ENCODE data around the gene RBM39.
"Not testable (repeated sequence)": the region's sequence is repeated elsewhere in the genome, so short reads cannot be mapped to it uniquely, and the experiment has no call there.

RBM39 gene

DNA sequence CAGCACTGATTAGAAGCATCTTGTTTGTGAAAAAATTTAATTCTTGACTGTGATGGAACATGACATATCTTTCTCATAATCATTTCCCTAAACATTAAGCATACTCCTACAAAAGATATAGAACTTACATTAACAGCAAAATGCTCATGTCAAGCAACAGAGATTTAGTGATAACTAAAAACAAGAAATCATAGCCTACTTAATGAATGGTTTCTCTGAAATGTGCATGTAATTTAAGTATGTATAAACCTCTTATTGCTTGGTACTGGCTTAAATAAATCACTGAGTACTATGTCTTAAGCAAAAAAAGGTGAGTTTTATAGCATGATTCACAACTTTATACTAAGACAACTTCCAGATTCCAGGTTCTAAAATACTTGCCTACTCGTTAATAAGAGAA is 33.6 kb downstream of the RBM39 start:
- POLR2A ChIA-PET (ENCODE audit: low non-redundant PET): interaction anchor here (0.5 kb wide), 1 partner anchor 33 kb away, joined by 4 read pairs; no protein-coding TSS in a partner anchor

DNA sequence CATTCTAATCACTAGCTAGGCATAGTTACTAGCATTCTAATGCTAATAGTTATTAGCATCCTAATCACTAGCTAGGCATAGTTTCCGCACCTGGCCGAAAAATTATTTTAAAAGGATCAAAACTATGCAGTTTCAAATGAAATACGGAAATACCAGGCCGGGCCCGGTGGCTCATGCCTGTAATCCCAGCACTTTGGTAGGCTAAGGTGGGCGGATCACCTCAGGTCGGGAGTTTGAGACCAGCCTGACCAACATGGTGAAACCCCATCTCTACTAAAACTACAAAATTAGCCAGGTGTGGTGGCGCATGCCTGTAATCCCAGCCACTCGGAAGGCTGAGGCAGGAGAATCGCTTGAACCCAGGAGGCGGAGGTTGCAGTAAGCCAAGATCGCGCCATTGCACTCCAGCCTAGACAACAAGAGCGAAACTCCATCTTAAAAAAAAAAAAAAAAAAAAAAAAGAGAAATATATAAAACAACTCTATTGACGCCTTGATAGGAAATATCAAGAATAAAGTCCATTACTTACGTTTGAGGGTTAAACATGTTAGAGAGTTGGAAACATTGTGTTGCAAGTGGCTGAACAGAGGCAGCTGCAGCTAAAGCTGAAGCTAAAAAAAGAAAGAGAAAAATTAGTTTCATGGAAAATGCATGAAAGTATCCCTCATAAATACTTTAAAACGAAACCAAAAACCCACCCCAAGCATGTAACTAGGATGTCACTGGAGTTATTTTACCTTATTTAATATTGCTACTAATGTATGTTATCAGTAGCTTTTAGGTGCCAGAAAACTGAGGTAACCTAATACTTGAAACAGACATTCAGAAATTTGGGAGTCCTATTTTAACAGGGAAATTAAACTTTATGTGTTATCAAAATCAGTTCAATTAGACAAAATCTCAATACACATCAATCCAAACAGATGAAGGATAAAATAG is 35.2 kb downstream of the RBM39 start:
- DNase-seq (ENCODE audit: low spot score); H3K27ac ChIP-seq: not testable (repeated sequence)
- POLR2A ChIA-PET (ENCODE audit: low non-redundant PET): interaction anchor here (0.6 kb wide), 1 partner anchor 162 kb away, joined by 5 read pairs; no protein-coding TSS in a partner anchor
- CTCF ChIA-PET: interaction anchor here (1.8 kb wide), 1 partner anchor 12 kb away, joined by 6 read pairs; no protein-coding TSS in a partner anchor

More for the DNA sequence above, 33.6 kb downstream of the RBM39 start:
- DNase-seq (ENCODE audit: low spot score): no peak
- H3K27ac ChIP-seq: no peak overlapping the region
- TF ChIP-seq CTCF (conservative IDR thresholded peaks at IDR 0.05; ENCODE audit: low read depth): no peak
- CTCF ChIA-PET: interaction anchor here (0.9 to 1.0 kb wide), 2 partner anchors 22 to 31 kb away, joined by 3 read pairs; no protein-coding TSS in a partner anchor

DNA sequence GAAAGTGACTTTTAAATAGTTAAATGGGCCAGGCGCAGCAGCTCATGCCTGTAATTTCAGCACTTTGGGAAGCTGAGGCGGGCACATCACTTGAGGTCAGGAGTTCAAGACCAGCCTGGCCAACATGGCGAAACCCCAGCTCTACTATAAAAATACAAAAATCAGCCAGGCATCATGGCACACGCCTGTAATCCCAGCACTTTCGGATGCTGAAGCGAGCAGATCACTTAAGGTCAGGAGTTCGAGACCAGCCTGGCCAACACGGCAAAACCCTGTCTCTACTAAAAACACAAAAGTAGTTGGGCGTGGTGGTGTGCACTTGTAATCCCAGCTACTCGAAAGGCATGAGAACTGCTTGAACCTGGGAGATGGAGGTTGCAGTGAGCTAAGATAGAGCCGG is 36.2 kb downstream of the RBM39 start:
- POLR2A ChIA-PET (ENCODE audit: low non-redundant PET); DNase-seq (ENCODE audit: low spot score): not testable (repeated sequence)
- CTCF ChIA-PET: interaction anchor here (1.8 kb wide), 1 partner anchor 13 kb away, joined by 6 read pairs; no protein-coding TSS in a partner anchor
- peak overlapping the region; percentile 42 for H3K27ac ChIP-seq

- ChIA-PET CTCF (interaction anchor here (0.6 to 0.7 kb wide), 2 partner anchors 35 to 200 kb away, joined by 3 to 4 read pairs; no protein-coding TSS in a partner anchor), POLR2A (ENCODE audit: low non-redundant PET) (no interaction called here)
- no peak for DNase-seq (ENCODE audit: low spot score)
- no peak for TF ChIP-seq CTCF (conservative IDR thresholded peaks at IDR 0.05; ENCODE audit: low read depth)
- no peak overlapping the region for H3K27ac ChIP-seq
Measured at GRCh38 chr20:35704514-35705261, 37.4 kb downstream of the RBM39 start.

GRCh38 chr20:35702824-35703695 is 39.0 kb downstream of the RBM39 start:
- no peak for DNase-seq (ENCODE audit: low spot score)
- ChIA-PET CTCF (interaction anchor here (0.6 to 1.4 kb wide), 3 partner anchors 9 to 690 kb away, joined by 3 read pairs; no protein-coding TSS in a partner anchor), POLR2A (ENCODE audit: low non-redundant PET) (interaction anchor here (0.6 to 1.4 kb wide), 2 partner anchors 39 to 262 kb away, joined by 3 read pairs; partner anchors contain the start of gene RBM39)
- no peak for TF ChIP-seq CTCF (conservative IDR thresholded peaks at IDR 0.05; ENCODE audit: low read depth)
- H3K27ac ChIP-seq: peak overlapping the region; percentile 59

DNA sequence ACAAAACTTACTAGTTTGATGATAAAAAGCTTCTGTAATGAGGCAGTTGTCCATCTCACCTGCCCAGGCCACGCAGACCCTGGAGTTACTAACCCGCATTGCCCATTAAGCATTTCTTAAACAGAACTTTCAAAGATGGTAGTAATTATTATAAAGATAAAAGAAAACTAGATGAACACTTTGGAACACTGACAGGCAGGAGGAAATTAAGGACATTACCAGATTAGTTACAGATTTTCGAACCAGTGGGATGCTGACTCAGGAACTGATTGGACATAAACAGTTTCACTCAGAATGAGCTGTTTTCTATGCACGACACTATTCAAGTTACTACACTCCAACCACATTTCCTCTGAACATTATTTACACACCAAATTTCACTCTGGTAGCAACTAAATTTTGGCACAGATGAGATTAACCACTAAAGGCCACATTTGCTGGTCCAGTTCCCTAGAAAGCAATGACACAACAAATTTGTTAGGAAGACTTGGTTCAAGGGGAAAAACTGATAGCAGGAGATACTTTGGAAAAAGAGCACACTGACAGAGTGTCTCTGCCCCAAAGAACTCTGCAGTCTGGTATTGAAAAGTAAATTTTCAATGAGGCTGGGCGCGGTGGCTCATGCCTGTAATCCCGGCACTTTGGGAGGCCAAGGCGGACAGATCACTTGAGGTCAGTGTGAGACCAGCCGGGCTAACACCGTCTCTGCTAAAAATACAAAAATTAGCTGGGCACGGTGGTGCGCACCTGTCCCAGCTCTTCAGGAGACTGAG is 39.8 kb downstream of the RBM39 start:
- ChIA-PET CTCF (interaction anchor here (0.5 to 1.4 kb wide), 6 partner anchors 10 to 689 kb away, joined by 3 to 4 read pairs (median 3); no protein-coding TSS in a partner anchor), POLR2A (ENCODE audit: low non-redundant PET) (interaction anchor here (0.6 to 1.4 kb wide), 2 partner anchors 40 to 263 kb away, joined by 3 read pairs; partner anchors contain the start of gene RBM39)
- no peak for DNase-seq (ENCODE audit: low spot score)
- peak overlapping the region; percentile 59 for H3K27ac ChIP-seq
- TF ChIP-seq CTCF (conservative IDR thresholded peaks at IDR 0.05; ENCODE audit: low read depth): no peak

All from RWPE1 (cell line).